HG03469 (cell line): ENCODE data around the gene ZNF729.
"Not testable (repeated sequence)": the region's sequence is repeated elsewhere in the genome, so short reads cannot be mapped to it uniquely, and the experiment has no call there.

ENCODE experiments used
- ATAC-seq: cut with Tn5 transposase; IDR thresholded peaks from one replicate; pipeline ENCODE4 v1.9.1; 2021; ENCODE audit warnings: mild to moderate bottlenecking, moderate library complexity, moderate number of reproducible peaks; ENCODE audit not compliant: unreplicated experiment

The ZNF729 gene

GRCh38 chr19:22286151-22286810 is at the start of gene ZNF729:
Gene ZNF729, plus strand, starts transcription at chr19:22286441. Its CDS starts 85 bp downstream, at chr19:22286526.
- no peak for ATAC-seq

DNA sequence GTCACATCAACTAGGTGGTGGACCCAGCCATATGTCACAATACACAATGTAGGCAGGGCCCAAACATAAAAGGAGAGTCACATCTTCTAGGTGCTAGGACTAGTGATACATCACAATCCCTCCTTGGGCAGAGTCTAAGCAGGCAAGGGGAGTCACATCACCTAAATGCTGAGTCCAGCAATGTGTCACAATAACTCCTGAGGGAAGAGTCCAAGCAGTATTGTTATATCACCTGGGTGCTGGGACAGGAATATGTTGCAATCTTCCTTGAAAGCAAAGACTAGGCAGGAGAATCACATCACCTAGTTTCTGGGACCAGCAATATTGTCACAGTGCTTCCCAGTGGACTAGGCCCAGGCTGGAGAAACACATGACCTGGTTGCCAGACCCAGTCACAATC is 29.4 kb upstream of the ZNF729 start:
- ATAC-seq = no peak

GRCh38 chr19:22257381-22257780 is 28.9 kb upstream of the ZNF729 start:
- ATAC-seq = no peak

- ATAC-seq = no peak
Measured at GRCh38 chr19:22257916-22258315, 28.3 kb upstream of the ZNF729 start.

- ATAC-seq = no peak
Measured at GRCh38 chr19:22260499-22260898, 25.7 kb upstream of the ZNF729 start.

GRCh38 chr19:22261596-22261995 is 24.6 kb upstream of the ZNF729 start:
- ATAC-seq = no peak

DNA sequence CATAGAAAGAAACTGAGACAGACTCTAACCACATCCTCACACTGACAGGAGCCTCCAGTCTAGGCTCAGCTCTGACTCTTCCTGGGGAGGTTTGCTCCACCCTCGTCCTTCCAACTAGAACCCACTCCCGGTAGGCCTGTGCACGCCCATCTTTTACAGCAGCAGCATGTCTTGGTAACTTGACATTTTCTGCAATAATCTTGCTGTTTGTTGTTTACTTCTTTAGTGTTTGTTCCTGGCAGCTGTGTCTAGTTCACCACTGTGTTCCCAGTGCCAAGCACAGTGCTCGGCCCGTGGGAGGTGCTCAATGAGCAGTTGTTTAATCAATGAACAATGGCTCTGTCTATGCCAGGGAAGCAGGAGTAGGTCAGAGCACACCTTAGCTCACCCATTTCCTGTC is 23.1 kb upstream of the ZNF729 start:
- no peak for ATAC-seq

- not testable (repeated sequence) for ATAC-seq
Measured at GRCh38 chr19:22321554-22321953, 35.3 kb downstream of the ZNF729 start.

DNA sequence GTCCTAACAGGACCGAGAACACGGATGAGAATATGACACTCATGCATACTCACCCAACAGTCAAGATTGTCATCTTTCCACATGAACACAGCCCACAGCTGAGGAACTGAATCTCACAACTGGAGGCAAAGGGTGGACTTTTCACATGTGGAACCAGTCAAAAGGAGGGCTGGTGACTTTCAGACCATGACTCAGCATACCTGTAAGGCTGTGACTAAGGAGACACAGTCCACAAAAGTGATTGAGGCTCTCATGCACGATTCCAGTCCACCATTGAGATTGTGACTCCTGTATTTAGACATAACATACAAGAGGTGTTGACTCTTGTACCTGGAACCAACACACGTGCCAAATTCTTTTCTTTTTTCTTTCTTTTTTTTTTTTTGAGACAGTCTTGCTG is 40.0 kb downstream of the ZNF729 start:
- ATAC-seq = no peak

- no peak for ATAC-seq
Measured at GRCh38 chr19:22327321-22327720, 41.1 kb downstream of the ZNF729 start.

- no peak for ATAC-seq
Measured at GRCh38 chr19:22331521-22331920, 45.3 kb downstream of the ZNF729 start.

- no peak for ATAC-seq
Measured at GRCh38 chr19:22332924-22333323, 46.7 kb downstream of the ZNF729 start.

DNA sequence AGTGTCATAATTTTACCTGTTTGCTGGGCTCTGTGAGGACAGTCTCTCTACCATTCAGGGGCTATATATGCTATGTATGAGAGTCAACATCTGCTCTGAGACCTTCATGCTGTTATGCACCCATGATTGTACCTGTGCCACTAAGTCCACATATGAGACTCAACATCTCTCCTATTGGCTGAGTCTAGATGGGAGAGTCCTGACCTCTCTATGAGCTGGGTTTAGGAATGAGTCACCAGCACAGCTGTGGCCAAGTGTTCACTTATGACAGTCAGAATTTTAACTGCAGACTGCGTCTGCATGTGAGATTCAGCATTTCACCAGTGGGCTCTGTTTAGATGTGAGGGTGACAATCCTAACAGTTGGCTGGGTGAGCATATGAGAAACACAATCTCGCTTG is 49.5 kb downstream of the ZNF729 start:
- no peak for ATAC-seq

- no peak for ATAC-seq
Measured at GRCh38 chr19:22354665-22355064, 68.4 kb downstream of the ZNF729 start.
